ENCODE data around the gene TAP2.

TAP2 gene

GRCh38 chr6:32853541-32854375, 15.2 kb upstream of the TAP2 start, which contains the start of the genes PSMB9 and TAP1:
PSMB9 (plus strand) TSS chr6:32854192; CDS start chr6:32854230, 38 bp downstream.
TAP1 (minus strand) TSS chr6:32853704; CDS start chr6:32853636, 68 bp downstream.
- DNase-seq, result peak; percentile 95 to 96

GRCh38 chr6:32852844-32853540, 14.5 kb upstream of the TAP2 start:
- peak; percentile 54 to 57 for DNase-seq

DNA sequence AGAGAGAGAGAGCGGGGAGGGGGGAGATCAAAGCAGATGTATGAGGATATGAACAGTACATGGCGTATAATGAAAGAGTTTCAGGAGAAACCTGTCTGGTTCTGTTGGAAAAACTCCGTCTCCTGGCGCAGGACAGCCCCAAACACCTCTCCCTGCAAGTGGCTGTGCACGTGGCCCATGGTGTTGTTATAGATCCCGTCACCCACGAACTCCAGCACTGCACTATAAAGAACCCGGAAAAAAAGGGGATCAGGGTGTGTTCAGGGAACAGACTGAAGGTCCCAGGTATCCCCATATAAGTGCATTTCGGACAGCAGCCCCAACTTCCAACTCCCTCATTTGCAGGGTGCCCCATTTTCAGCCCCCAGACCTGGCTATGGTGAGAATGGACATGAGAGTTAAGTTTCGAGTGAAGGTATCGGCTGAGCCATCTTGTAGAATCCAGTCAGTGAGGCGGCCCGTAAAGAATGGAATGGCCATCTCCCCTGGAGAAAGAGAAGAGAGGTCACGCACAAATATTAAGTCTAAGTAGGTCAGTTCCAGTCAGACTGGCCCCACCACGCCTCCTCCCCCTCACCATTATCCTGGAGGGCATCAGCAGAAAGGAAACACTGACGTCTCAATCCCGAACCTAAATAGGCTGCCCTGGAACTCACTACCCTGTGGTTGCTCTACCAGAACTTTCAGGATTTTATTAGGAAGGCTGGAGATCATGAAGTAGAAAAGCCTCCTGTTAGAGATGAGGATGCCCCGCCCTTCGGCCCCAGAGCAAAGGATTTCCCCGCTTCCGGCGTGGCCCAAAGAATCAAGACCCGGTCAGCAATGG, 13.7 kb upstream of the TAP2 start:
- DNase-seq, result peak in 1 of 2 donors; percentile 33

GRCh38 chr6:32851025-32851424, 12.5 kb upstream of the TAP2 start:
- DNase-seq, result no peak

DNA sequence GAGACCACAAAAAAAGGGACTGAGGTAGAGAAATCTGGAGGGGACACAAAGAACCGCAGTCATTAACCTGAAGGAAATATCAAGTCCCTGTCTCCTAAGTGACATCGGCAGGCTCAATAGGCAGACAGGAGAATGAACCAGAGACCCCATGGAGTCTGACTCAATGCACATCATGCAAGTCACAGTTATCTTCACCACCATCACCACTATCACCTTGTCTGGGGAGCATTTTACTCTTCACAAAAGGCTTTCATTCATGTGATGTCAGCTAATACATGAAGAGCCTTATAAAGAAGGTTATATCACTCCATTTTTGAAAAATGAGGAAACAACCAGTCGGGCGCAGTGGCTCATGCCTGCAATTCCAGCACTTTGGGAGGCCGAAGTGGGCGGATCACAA, 10.6 kb upstream of the TAP2 start:
- no peak for DNase-seq

- DNase-seq, result no peak
Measured at GRCh38 chr6:32847795-32848194, 9.3 kb upstream of the TAP2 start.

- DNase-seq, result no peak
Measured at GRCh38 chr6:32847004-32847403, 8.5 kb upstream of the TAP2 start.

- DNase-seq, result peak; percentile 50 to 62
Measured at GRCh38 chr6:32845384-32845884, 6.9 kb upstream of the TAP2 start.

DNA sequence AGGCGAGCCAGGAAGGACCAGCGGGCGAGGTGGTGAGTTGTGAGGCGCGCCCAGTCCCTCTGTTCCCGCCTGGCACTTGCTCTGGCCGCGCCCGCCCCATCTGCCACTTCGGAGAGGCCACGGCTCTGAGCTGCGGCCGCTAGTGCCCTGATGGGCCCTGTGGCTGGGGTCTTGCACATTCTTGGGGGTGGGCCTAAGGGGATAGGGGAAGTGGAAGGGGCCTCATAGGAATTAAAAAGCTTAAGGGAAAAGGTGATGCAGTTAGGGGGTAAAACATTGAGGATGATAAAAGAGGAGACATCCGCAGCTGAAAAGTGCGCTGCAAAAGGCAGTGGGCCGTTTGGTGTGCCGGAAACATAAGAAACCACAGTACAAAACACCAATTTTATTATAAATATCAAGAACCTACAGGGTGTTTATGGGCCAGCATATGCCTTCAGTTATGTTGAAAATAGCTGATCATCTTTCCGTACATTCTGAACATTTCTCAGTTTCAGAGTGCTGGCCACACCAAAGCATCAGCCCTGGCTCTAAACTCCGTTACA, 6.4 kb upstream of the TAP2 start:
- peak in 1 of 2 donors; percentile 54 for DNase-seq

GRCh38 chr6:32843979-32844838, 5.7 kb upstream of the TAP2 start, which contains the start of gene PSMB8:
PSMB8 (minus strand) TSS chr6:32844047; CDS start chr6:32843996, 51 bp downstream.
- DNase-seq, result peak; percentile 98

- no peak for DNase-seq
Measured at GRCh38 chr6:32843331-32843978, 4.9 kb upstream of the TAP2 start.

DNA sequence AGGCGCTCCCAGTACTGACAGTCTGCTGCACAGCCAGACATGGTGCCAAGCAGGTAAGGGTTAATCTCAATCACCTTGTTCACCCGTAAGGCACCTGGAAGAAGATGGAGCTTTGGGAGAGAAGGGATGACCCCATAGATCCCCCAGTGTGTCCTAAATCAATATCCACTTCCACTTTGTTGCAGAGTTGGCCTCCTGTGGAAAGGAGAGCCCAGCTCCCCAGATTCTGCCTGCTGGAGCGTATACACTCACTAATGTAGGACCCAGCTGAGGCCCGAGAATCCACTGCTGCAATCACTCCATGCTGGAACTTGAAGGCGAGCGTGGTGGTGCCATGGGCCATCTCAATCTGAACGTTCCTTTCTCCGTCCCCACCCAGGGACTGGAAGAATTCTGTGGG, 4.2 kb upstream of the TAP2 start:
- DNase-seq, result no peak

DNA sequence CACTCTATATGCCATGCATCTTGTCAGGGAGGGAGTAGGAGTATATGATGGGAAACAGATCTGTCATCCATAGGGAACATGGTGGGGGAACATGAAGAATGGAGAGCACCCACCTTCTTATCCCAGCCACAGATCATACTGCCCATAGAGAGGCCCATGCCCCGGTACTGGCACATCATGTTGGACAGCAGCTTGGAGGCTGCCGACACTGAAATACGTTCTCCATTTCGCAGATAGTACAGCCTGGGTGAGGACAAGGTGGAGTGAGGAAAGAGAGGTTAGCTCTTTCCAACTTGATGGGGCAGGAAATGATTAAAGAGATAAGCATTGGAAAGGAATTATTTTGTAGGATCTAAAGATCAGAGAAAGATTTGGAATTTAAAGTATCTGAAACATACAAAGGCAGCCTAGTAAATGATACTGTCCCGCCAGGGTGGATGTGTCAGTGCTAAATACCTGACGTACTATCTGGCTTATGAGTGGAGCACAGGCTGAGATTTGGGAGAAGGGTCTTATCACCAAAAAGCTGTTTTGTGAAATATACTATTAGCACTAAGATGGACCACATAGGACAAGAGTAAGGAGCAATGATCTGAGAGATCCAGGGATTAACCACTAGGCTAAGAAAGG, 3.6 kb upstream of the TAP2 start:
- DNase-seq, result no peak

GRCh38 chr6:32840604-32841246, 2.2 kb upstream of the TAP2 start:
- peak; percentile 26 to 70 for DNase-seq

- no peak for DNase-seq
Measured at GRCh38 chr6:32839356-32839755, 817 bp upstream of the TAP2 start.

- DNase-seq, result no peak
Measured at GRCh38 chr6:32837651-32838113, 857 bp downstream of the TAP2 start.

- no peak for DNase-seq
Measured at GRCh38 chr6:32836873-32837272, 1.7 kb downstream of the TAP2 start.

DNA sequence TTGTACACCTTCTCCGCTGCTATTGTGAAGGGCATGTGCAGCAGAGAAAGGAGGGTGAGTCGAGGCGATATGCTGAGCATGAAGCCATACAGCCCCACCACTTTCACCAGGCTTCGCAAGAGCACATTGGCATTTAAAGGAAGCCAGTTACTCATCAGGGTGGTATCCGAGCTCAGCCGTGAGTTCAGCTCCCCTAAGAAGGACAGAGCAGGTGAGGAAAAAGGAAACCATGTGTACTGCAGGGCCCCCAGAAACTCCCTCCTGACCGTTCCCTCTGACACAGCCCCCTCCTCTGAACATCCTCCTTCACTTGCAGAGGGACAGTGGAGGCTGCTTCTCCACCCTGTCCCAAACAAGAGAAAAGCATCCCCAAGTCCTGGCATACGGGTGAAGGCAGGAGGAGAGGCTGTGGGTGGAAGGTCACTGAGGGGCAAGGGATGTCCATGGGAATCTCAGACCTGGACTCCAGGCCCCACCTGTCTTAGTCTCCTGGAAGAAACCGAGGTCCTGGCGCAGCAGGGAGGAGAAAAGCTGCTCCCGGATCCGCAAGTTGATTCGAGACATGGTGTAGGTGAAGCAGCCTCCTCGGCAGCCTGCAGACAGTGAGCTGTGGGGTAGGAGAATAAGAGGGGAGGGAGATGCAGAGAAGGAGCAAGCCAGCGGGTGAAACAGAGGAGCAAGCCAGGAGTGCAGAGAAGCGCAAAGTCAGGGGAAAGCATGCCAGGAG, 3.2 kb downstream of the TAP2 start:
- DNase-seq, result no peak

GRCh38 chr6:32833664-32834063, 4.9 kb downstream of the TAP2 start:
- DNase-seq, result no peak

Measured in CD4-positive, alpha-beta T cell treated with Interleukin-4 for 1 hour (primary cell).